Tibial nerve (tissue), 4 donors: Measurements from ENCODE around the gene SNAP29. TPM values are rescaled to one million over a fixed set of nuclear protein-coding genes. Genes with fewer than 3 reads are reported as not detected.

Experiments used
- DNase-seq, 2 donors: peaks; one replicate each; pipeline ENCODE4 v3.0.0-alpha.2; 2019; ENCODE audit warnings: low spot score in 2 of 2
- H3K27ac ChIP-seq, 4 donors: fragments of 200-600 bp; sonication (generic) in 3 of 4; one replicate each; pipeline ENCODE4 v1.5.1; 2017 to 2019; ENCODE audit warnings: mild to moderate bottlenecking in 1 of 4
- H3K27me3 ChIP-seq, 2 donors: fragments of 200-600 bp; sonication (generic) in 1 of 2; one replicate each; pipeline versions ENCODE4 v1.5.1 to v1.6.0; 2017 to 2019
- H3K36me3 ChIP-seq, 3 donors: fragments of 200-600 bp; sonication (generic); one replicate each; pipeline ENCODE4 v1.5.1; 2018 to 2019
- H3K4me1 ChIP-seq, 4 donors: fragments of 200-600 bp; sonication (generic) in 3 of 4; one replicate each; pipeline ENCODE4 v1.5.1; 2017 to 2019
- H3K4me3 ChIP-seq, 4 donors: fragments of 200-600 bp; sonication (generic) in 3 of 4; one replicate each; pipeline ENCODE4 v1.5.1; 2017 to 2019; ENCODE audit warnings: mild to moderate bottlenecking in 1 of 4, moderate library complexity in 1 of 4
- H3K9me3 ChIP-seq, 4 donors: fragments of 200-600 bp; sonication (generic) in 3 of 4; one replicate each; pipeline ENCODE4 v1.5.1; 2017 to 2019
- CTCF ChIP-seq, 5 experiments: fragments of 200-600 bp in 3 of 5; fragments of 450-650 bp in 2 of 5; sonication (generic) in 3 of 5; IDR thresholded peaks; one replicate each; pipeline ENCODE4 v1.5.1; 2016 to 2019; ENCODE audit warnings: antibody characterized with exemption in 5 of 5, mild to moderate bottlenecking in 3 of 5, moderate library complexity in 2 of 5
- EP300 ChIP-seq, 2 donors: sonication (generic); formaldehyde crosslinking; IDR thresholded peaks; one replicate each; pipeline ENCODE4 v1.6.1; 2017; ENCODE audit warnings: antibody characterized with exemption in 2 of 2, mild to moderate bottlenecking in 1 of 2
- POLR2A ChIP-seq, 2 donors: fragments of 450-650 bp; IDR thresholded peaks; one replicate each; pipeline ENCODE4 v1.6.1; 2017; ENCODE audit warnings: antibody characterized with exemption in 2 of 2, mild to moderate bottlenecking in 2 of 2, moderate library complexity in 2 of 2
- WGBS, 2 donors: methylation state at CpG; one replicate each; pipeline ENCODE4 v1.1.5; 2018; 5-methylcytosine and 5-hydroxymethylcytosine counted together
- total RNA-seq, 4 donors: library from RNA; depleted of rRNA; stranded (reverse); fragments of >200 nt; gene quantifications; one replicate each; pipeline ENCODE4 v1.1.0, GENCODE V29; 2016

SNAP29 gene
- total RNA-seq, 4 donors from 2014 or later: 18.3 to 36.1 (median 19.6) TPM

GRCh38 chr22:20813056-20813455 is 45.8 kb upstream of the SNAP29 start:
- DNase-seq: no peak
- H3K36me3 ChIP-seq: peaks cover 0 to 97% (median 6%) of the 10 kb centered on the region in 3 donors
- no peaks in the 10 kb centered on the region for H3K9me3 ChIP-seq
- H3K27ac ChIP-seq: no peak overlapping the region
- no peaks in the 10 kb centered on the region for H3K4me1 ChIP-seq
- TF ChIP-seq EP300 (IDR thresholded peaks at IDR 0.05) (no peak), POLR2A (IDR thresholded peaks at IDR 0.05) (no peak), CTCF (IDR thresholded peaks at IDR 0.05) (no peak)
- no peak overlapping the region for H3K4me3 ChIP-seq
- WGBS, 2 donors: 93 to 94% methylated on average over 4 of the region's 4 CpGs
- H3K27me3 ChIP-seq: no peaks in the 10 kb centered on the region

GRCh38 chr22:20814221-20814808 is 44.5 kb upstream of the SNAP29 start:
- Histone ChIP-seq H3K27me3 (no peaks in the 10 kb centered on the region), H3K27ac (no peak overlapping the region), H3K36me3 (peaks cover 0 to 99% (median 12%) of the 10 kb centered on the region in 3 donors), H3K4me3 (no peak overlapping the region), H3K9me3 (no peaks in the 10 kb centered on the region), H3K4me1 (no peaks in the 10 kb centered on the region)
- 86 to 88% methylated on average over 5 of the region's 5 CpGs for WGBS, 2 donors
- TF ChIP-seq EP300 (IDR thresholded peaks at IDR 0.05) (no peak), CTCF (IDR thresholded peaks at IDR 0.05) (no peak), POLR2A (IDR thresholded peaks at IDR 0.05) (no peak)
- no peak for DNase-seq

GRCh38 chr22:20815477-20816050 is 43.2 kb upstream of the SNAP29 start:
- Histone ChIP-seq H3K36me3 (peaks cover 0 to 99% (median 12%) of the 10 kb centered on the region in 3 donors), H3K9me3 (no peaks in the 10 kb centered on the region), H3K27ac (no peak overlapping the region), H3K4me3 (no peak overlapping the region), H3K27me3 (no peaks in the 10 kb centered on the region), H3K4me1 (no peaks in the 10 kb centered on the region)
- DNase-seq: no peak
- TF ChIP-seq EP300 (IDR thresholded peaks at IDR 0.05): no peak
- 91 to 95% methylated on average over 9 of the region's 9 CpGs for WGBS, 2 donors

- H3K4me1 ChIP-seq: no peaks in the 10 kb centered on the region
- no peaks in the 10 kb centered on the region for H3K9me3 ChIP-seq
- no peak overlapping the region for H3K27ac ChIP-seq
- no peak for DNase-seq
- H3K27me3 ChIP-seq: no peaks in the 10 kb centered on the region
- TF ChIP-seq CTCF (IDR thresholded peaks at IDR 0.05) (no peak), POLR2A (IDR thresholded peaks at IDR 0.05) (no peak), EP300 (IDR thresholded peaks at IDR 0.05) (no peak)
- no peak overlapping the region for H3K4me3 ChIP-seq
- 90% methylated on average over 6 of the region's 6 CpGs for WGBS, 2 donors
- H3K36me3 ChIP-seq: peaks cover 0 to 100% (median 12%) of the 10 kb centered on the region in 3 donors
Measured at GRCh38 chr22:20816559-20816958, 42.2 kb upstream of the SNAP29 start.

- no peak for DNase-seq
- H3K27ac ChIP-seq: no peak overlapping the region
- TF ChIP-seq POLR2A (IDR thresholded peaks at IDR 0.05) (no peak), CTCF (IDR thresholded peaks at IDR 0.05) (no peak), EP300 (IDR thresholded peaks at IDR 0.05) (no peak)
- H3K4me1 ChIP-seq: no peaks in the 10 kb centered on the region
- H3K27me3 ChIP-seq: no peaks in the 10 kb centered on the region
- H3K4me3 ChIP-seq: no peak overlapping the region
- peaks cover 0 to 99% (median 12%) of the 10 kb centered on the region in 3 donors for H3K36me3 ChIP-seq
- no peaks in the 10 kb centered on the region for H3K9me3 ChIP-seq
- WGBS, 2 donors: 81 to 82% methylated on average over 3 of the region's 3 CpGs
Measured at GRCh38 chr22:20818471-20818870, 40.3 kb upstream of the SNAP29 start.
